ENCODE measurements around the gene BMP2K.
"Not testable (repeated sequence)": the region's sequence is repeated elsewhere in the genome, so short reads cannot be mapped to it uniquely, and the experiment has no call there.

The BMP2K gene

GRCh38 chr4:78795594-78796416, 19.7 kb downstream of the BMP2K start:
- not testable (repeated sequence) for DNase-seq (ENCODE audit: low read depth)

DNA sequence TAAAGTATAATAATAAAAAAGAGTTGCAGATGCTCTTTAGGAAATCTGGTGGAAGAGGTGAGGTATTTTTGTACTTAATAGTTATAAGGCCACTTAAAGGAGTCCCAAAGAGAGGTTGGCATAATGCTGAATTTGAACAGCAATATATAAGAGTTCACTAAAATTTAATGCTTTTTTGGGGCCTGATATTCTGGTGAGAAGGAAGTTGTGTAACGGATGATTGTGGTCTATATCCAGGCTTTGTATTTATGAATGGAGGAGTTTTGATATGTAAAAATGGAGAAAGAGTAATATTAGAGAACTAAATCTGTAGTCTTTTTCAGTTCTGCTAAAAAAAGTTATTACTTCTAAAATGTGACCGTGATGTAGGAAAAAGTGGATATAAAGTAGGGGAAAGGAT, 20.4 kb downstream of the BMP2K start:
- DNase-seq (ENCODE audit: low read depth), result no peak

GRCh38 chr4:78797777-78798284, 21.7 kb downstream of the BMP2K start:
- no peak for DNase-seq (ENCODE audit: low read depth)

GRCh38 chr4:78799551-78800495, 23.7 kb downstream of the BMP2K start:
- DNase-seq (ENCODE audit: low read depth), result no peak

GRCh38 chr4:78800965-78801364, 24.8 kb downstream of the BMP2K start:
- no peak for DNase-seq (ENCODE audit: low read depth)

DNA sequence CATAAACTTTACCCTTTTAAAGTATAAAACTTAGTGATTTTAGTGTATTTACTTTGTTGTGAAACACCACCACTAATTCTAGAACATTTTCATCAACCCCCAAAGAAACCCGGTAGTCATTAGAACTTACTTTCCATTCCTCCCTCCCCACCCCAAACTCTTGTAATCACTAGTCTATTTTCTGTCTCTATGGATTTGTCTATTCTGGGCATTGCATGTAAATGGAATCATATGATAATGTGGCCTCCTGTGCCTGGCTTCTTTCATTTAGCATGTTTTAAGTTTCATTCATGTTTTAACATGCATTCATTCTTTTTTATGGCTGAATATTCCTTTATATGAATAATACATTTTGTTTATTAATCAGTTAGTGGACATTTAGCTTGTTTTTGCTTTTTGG, 27.8 kb downstream of the BMP2K start:
- DNase-seq (ENCODE audit: low read depth), result no peak

GRCh38 chr4:78806943-78807460, 30.9 kb downstream of the BMP2K start:
- no peak for DNase-seq (ENCODE audit: low read depth)

DNA sequence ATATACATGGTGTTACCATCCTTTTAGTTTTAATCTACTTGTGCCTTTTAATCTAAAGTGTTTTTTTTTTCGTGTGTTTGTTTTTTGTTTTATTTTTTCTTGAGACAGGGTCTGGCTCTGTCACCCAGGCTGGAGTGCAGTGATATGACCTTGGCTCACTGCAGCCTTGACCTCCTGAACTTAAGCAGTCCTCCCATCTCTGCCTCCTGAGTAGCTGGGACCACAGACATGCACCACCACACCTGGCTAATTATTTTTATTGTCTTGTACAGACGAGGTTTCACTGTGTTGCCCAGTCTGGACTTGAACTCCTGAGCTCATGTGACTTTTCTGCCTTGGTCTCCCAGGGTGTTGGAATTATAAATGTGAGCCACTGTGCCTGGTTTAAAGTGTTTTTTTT, 33.1 kb downstream of the BMP2K start:
- DNase-seq (ENCODE audit: low read depth), result no peak

DNA sequence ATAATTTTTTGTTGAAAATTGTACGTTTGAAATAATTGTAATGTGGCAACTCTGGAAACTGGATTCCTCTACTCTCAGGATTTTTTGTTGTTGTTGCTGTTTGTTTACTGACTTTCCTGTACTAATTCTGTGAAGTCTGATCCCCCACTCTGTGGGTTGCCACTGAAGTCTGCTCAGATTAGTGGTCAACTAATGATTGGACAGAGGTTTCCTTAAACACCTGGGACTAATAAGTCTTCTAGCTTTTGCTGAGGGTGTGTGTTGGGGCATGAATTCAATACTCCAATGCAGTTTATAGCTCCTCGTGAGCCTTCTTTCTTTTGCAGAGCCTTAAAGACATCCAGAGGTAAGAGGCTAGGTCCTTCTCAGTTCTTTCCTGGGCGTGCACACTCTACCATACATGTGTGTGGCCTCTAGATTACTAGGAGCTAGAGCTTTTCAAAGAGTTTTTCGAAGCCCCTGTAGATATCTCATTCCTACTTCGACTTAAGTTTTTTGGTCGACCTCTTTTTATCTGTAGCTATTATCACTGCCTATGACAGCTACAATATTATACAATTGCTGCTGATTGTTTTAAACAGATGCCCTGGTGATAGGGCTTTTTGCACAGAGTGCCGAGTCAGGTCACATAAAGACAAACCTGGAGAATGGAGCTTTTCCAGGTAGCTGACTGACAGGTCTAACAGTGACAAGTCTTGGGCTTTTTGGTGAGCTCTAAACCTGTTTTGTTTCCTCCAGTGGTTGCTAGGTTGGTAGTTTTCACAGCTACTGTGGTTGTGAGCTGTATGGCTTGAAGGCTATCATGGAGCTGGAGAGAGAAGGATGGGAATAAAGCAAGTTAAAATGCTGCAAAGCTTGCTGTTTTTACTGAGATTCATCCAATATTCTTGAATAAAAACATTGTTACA, 34.0 kb downstream of the BMP2K start:
- no peak for DNase-seq (ENCODE audit: low read depth)

DNA sequence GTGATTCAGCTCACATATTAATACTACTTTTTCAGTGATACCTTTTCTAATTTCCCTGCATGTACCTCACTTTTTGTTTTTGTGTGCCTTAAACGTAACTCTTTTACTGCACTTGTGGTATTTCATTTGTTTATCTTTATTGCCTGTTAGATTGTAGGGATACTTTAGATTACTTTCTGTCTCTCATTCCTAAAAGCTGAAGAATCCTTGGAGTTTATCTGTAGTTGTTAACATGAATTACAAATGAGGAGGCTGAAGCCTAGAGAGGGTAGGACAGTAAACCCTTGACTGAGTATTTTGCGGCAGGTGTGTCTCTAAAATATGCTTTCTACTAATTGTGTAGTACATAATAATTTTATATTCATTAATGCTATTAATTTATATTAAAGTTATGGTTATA, 34.9 kb downstream of the BMP2K start:
- DNase-seq (ENCODE audit: low read depth), result no peak

GRCh38 chr4:78818530-78819079, 42.5 kb downstream of the BMP2K start:
- no peak for DNase-seq (ENCODE audit: low read depth)

GRCh38 chr4:78824001-78824400, 47.9 kb downstream of the BMP2K start:
- DNase-seq (ENCODE audit: low read depth), result no peak

- DNase-seq (ENCODE audit: low read depth), result no peak
These were observed 51.0 kb downstream of the BMP2K start for GRCh38 chr4:78827191-78827590.

DNA sequence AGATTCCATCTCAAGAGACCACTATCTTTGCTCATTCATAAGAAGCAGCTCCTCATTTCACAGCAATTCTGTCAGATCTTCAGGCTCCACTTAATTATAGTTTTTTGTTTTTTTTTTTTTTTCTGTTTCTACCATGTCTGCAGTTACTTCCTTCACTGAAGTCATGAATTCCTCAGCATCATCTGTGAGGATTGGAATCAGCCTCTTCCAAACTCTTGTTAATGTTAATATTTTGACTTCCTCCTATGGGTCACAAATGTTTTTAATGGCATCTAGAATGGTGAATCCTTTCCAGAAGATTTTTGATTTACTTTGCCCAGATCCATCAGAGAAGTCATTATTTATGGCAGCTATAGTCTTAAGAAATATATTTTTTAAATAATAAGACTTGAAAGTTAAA, 53.1 kb downstream of the BMP2K start:
- no peak for DNase-seq (ENCODE audit: low read depth)

GRCh38 chr4:78839676-78840075, 63.5 kb downstream of the BMP2K start:
- not testable (repeated sequence) for DNase-seq (ENCODE audit: low read depth)

DNA sequence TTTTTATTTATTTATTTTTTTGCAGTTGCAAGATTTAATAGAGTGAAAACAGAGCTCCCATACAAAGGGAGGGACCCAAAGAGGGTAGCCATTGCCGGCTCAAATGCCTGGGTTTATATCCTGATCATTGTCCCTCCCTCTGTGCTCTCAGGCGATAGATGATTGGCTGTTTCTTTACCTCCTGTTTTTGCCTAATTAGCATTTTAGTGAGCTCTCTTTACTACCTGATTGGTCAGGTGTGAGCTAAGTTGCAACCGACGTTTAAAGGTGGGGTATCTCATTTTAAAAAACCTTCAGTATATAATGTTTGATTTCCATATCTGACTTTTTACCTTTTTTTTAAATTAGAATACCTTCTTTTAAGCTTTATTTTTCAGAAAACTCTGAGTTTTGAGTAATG, 64.1 kb downstream of the BMP2K start:
- not testable (repeated sequence) for DNase-seq (ENCODE audit: low read depth)

DNA sequence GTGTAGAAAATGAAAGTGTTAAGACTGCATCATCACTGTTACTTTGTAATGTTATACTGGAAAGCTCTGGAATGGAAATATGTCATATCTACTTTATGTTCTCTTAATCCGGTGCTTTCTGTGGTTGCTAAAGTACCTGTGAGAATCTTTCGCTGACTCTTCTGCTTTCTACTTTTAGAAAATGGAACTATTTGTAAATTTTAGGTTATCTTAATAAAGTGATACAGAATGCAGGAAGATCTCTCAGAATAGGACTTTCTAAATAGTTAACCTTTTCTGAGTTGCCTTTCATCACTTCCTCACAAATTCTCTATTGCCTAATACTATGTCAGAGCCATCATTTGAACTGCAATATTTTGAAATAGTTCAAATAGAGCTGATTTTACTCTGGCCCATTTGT, 69.3 kb downstream of the BMP2K start:
- DNase-seq (ENCODE audit: low read depth), result no peak

DNA sequence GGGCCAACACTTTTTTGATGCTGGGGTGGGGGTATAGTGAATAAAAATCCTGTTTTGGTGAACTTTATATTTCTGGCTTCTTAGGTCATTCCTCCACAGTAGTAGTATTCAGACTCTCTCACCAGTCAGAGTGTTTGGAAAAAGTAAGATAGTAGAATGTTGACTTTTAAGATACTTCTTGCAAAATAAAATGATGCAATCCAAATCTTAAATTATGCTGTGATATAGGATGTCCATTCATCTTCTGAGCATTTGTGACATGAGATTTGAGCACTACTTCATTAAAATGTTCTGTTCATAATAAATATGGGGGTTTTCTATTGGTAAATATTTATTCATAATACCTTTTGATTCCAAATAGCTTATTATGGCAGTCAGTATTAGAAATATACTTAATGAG, 70.1 kb downstream of the BMP2K start:
- DNase-seq (ENCODE audit: low read depth), result no peak

- DNase-seq (ENCODE audit: low read depth), result no peak
These were observed 86.2 kb downstream of the BMP2K start for GRCh38 chr4:78862314-78862737.

DNA sequence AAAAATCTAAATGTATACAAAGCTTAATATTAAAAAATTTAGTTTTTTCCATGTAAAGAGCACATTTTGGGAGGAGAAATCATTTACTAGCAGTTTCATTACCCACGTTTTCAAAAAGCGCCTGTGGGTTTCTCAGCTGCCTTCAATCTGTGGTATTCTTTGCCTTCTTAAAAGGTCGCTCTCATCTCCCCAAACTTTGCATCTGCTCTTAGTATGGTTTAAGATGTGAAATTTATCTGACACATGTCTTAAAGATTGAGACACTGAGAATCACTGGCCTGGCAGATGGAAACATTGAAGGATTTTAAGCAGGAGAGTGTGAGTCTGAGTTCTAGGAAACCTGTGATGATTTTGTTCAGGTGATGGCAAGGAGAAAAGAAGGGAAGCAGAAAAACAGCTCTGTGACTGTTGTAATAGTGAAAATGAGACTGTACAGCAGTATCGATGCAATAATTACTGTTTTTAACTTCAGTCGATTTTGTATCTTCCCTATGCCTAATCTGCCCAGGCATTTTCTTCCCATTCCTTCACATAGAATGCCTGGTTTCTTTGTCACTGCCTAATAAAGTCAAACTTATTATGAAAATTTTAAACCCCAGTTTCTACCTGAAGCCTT, 87.2 kb downstream of the BMP2K start:
- DNase-seq (ENCODE audit: low read depth), result no peak

DNA sequence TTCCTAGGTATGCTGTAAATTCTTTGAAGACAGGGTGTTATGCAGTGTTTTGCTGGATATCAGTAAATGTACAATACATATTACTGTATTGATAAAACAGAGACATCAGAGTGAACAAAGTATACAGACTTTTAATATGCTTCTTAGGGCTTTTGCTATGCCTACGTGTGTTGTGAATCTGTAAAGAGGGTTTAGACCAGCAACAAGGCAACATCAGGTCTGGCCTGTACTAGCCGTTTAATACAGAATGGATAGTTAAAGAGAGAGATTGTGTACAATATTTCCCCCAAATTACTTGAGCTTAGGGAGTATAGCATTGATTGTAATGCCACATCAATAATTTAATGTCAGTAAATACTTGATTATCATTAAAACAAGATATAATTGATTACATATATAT, 87.8 kb downstream of the BMP2K start:
- no peak for DNase-seq (ENCODE audit: low read depth)

All from activated T-helper 9 cell treated with anti-CD3 and anti-CD28 coated beads, Interleukin-2, amount 50 U/mL, for 16 hours (primary cell).